C4-2B (cell line): Measurements from ENCODE around the gene CHPF2.

Experiments used
- H3K27ac ChIP-seq: fragments of 450-650 bp; 2 replicates; pipeline ENCODE4 v1.5.1; 2017
- CTCF ChIP-seq: fragments of 450-650 bp; conservative IDR thresholded peaks from 2 replicates; pipeline ENCODE4 v1.5.1; 2017; ENCODE audit warnings: mild to moderate bottlenecking
- ZFX ChIP-seq: fragments of 450-650 bp; IDR thresholded peaks from 2 replicates; pipeline ENCODE4 v1.6.1; 2017

Gene CHPF2

DNA sequence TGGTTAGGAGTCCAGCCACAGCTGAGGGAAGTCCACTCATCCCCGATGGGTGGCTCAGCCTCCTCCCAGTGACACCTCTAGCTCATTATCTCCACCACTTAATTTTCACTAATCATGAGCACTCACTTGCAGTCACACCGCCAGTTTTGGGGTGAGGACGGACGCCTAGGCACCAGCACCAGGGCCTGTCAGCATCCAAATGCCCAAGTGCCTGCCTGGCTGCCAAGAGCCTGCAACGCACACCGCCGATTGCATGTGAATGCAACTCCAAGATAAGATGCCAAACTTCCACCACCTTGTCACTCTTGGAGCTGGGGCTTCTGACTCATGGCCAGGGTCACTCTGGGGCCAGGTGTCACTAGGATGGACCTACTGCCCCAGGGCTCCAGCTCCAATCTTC lies 40.6 kb downstream of the CHPF2 start:
- no peak for TF ChIP-seq CTCF
- no peak for TF ChIP-seq ZFX
- no peak overlapping the region for H3K27ac ChIP-seq

GRCh38 chr7:151273651-151274390 lies 41.5 kb downstream of the CHPF2 start:
- no peak overlapping the region for H3K27ac ChIP-seq
- TF ChIP-seq CTCF (no peak), ZFX (no peak)

DNA sequence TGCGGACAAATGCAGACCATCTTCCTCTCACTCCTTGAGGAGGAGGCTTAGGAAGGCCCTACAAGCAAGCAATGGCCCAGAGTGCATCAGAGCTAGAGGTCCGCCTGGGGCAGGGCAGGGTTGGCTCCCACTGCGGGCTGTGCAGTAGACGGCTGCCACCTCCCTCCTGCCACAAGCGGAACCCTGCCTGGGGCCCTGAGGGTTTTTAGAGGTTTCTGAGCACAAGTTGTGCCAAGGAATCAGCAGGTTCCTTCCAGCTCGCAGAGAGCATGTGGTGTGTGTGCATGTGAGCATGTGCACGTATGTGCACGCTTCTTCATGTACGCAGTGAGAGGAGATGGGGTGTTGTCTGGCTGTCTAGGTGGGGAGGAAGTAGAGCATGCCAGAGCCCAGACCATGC lies 42.1 kb downstream of the CHPF2 start:
- TF ChIP-seq ZFX = no peak
- no peak for TF ChIP-seq CTCF

DNA sequence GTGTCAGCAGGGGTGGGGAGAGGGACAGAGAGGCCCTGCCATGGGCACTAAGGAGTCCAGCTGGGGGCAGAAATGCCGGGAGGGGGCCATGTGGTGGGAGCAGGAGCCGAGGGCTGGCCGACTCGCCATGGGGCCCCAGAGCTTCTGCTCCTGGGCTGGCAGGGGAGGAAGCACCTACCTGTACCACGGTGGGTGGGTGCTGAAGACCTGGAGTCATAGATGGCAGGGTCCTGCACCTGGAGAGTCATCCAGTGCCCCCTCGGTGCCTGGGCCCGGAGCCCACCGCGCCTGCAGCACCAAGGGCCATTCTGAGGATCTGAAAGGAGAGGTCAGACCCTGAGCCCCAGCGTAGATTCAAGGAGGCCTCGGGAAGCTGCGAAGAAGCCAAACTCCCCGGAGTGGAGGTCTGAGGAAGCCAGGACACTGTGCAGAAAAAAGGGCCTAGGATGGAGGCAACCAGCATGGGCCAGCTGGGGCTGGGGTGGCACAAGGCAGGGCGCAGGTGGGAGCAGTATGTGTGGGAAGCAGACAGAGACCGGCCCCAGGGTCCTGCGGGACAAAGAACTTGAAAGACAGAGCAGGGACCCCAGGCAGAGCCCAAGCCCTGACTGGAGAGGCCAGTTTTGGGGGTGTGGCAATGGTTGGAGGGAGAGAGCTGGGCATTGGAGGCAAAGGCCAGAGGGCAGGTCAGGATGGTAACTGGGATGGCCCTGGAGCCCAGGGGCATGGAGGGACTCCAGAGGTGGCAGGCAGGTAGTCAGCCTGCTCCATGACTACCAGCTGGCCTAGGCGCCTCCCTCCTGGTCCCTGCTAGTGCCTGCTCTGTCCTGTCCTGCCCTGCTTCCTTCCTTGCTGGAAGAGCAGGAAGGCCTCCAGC lies 42.9 kb downstream of the CHPF2 start:
- TF ChIP-seq ZFX = no peak
- no peak for TF ChIP-seq CTCF
- no peak overlapping the region for H3K27ac ChIP-seq

More for the DNA sequence above, 42.1 kb downstream of the CHPF2 start:
- H3K27ac ChIP-seq = no peak overlapping the region

GRCh38 chr7:151275813-151276577 lies 43.7 kb downstream of the CHPF2 start:
- H3K27ac ChIP-seq = no peak overlapping the region

More at GRCh38 chr7:151275813-151276577, 43.7 kb downstream of the CHPF2 start:
- TF ChIP-seq ZFX = no peak
- TF ChIP-seq CTCF = no peak
